Measurements from ENCODE around the gene MSH2. TPM values are rescaled to one million over a fixed set of nuclear protein-coding genes. Genes with fewer than 3 reads are reported as not detected.
"Not testable (repeated sequence)": the region's sequence is repeated elsewhere in the genome, so short reads cannot be mapped to it uniquely, and the experiment has no call there.

The MSH2 gene
- polyA plus RNA-seq, 3 donors = 65.7 to 88.7 (median 76.0) TPM

GRCh38 chr2:47497843-47498460 is 95.0 kb downstream of the MSH2 start:
- no peak for DNase-seq (ENCODE audit: extremely low read depth in 1 of 11, low read depth in 9 of 11, low spot score in 4 of 11)

- DNase-seq (ENCODE audit: extremely low read depth in 1 of 11, low read depth in 9 of 11, low spot score in 4 of 11) = no peak
These were observed 96.1 kb downstream of the MSH2 start for GRCh38 chr2:47499093-47499492.

- no peak for DNase-seq (ENCODE audit: extremely low read depth in 1 of 11, low read depth in 9 of 11, low spot score in 4 of 11)
These were observed 96.8 kb downstream of the MSH2 start for GRCh38 chr2:47499621-47500309.

GRCh38 chr2:47501374-47502200 is 98.6 kb downstream of the MSH2 start:
- DNase-seq (ENCODE audit: extremely low read depth in 1 of 11, low read depth in 9 of 11, low spot score in 4 of 11) = no peak

- DNase-seq (ENCODE audit: extremely low read depth in 1 of 11, low read depth in 9 of 11, low spot score in 4 of 11) = not testable (repeated sequence)
These were observed 99.5 kb downstream of the MSH2 start for GRCh38 chr2:47502498-47502897.

- DNase-seq (ENCODE audit: extremely low read depth in 1 of 11, low read depth in 9 of 11, low spot score in 4 of 11) = no peak
These were observed 100.6 kb downstream of the MSH2 start for GRCh38 chr2:47503481-47504070.

- no peak for DNase-seq (ENCODE audit: extremely low read depth in 1 of 11, low read depth in 9 of 11, low spot score in 4 of 11)
These were observed 101.3 kb downstream of the MSH2 start for GRCh38 chr2:47504174-47504810.

- DNase-seq (ENCODE audit: extremely low read depth in 1 of 11, low read depth in 9 of 11, low spot score in 4 of 11) = no peak
These were observed 103.1 kb downstream of the MSH2 start for GRCh38 chr2:47506024-47506423.

GRCh38 chr2:47506436-47506835 is 103.5 kb downstream of the MSH2 start:
- no peak for DNase-seq (ENCODE audit: extremely low read depth in 1 of 11, low read depth in 9 of 11, low spot score in 4 of 11)

GRCh38 chr2:47508080-47508479 is 105.1 kb downstream of the MSH2 start:
- DNase-seq (ENCODE audit: extremely low read depth in 1 of 11, low read depth in 9 of 11, low spot score in 4 of 11) = no peak

GRCh38 chr2:47508641-47509040 is 105.7 kb downstream of the MSH2 start:
- DNase-seq (ENCODE audit: extremely low read depth in 1 of 11, low read depth in 9 of 11, low spot score in 4 of 11) = no peak

GRCh38 chr2:47509250-47509649 is 106.3 kb downstream of the MSH2 start:
- DNase-seq (ENCODE audit: extremely low read depth in 1 of 11, low read depth in 9 of 11, low spot score in 4 of 11) = no peak

- DNase-seq (ENCODE audit: extremely low read depth in 1 of 11, low read depth in 9 of 11, low spot score in 4 of 11) = no peak
These were observed 106.9 kb downstream of the MSH2 start for GRCh38 chr2:47509821-47510385.

GRCh38 chr2:47510745-47511144 is 107.8 kb downstream of the MSH2 start:
- no peak for DNase-seq (ENCODE audit: extremely low read depth in 1 of 11, low read depth in 9 of 11, low spot score in 4 of 11)

- DNase-seq (ENCODE audit: extremely low read depth in 1 of 11, low read depth in 9 of 11, low spot score in 4 of 11) = no peak
These were observed 109.7 kb downstream of the MSH2 start for GRCh38 chr2:47512581-47513083.

- DNase-seq (ENCODE audit: extremely low read depth in 1 of 11, low read depth in 9 of 11, low spot score in 4 of 11) = no peak
These were observed 111.1 kb downstream of the MSH2 start for GRCh38 chr2:47513981-47514520.

- no peak for DNase-seq (ENCODE audit: extremely low read depth in 1 of 11, low read depth in 9 of 11, low spot score in 4 of 11)
These were observed 113.6 kb downstream of the MSH2 start for GRCh38 chr2:47516360-47517104.
